Lower lobe of right lung (tissue), 2 donors: ENCODE measurements around the gene CEMIP. TPM values are rescaled to one million over a fixed set of nuclear protein-coding genes. Genes with fewer than 3 reads are reported as not detected.

ENCODE experiments used
- ATAC-seq, 2 donors: fragments of 200-7000 bp; cut with Tn5 transposase; one replicate each; pipeline ENCODE4 v1.9.1; 2020 to 2022; ENCODE audit warnings: mild to moderate bottlenecking in 2 of 2, moderate library complexity in 2 of 2
- DNase-seq: peaks from one replicate; pipeline ENCODE4 v3.0.0-alpha.2; 2020
- H3K27ac ChIP-seq: fragments of 200-600 bp; one replicate; pipeline ENCODE4 v1.8.0; 2022
- H3K27me3 ChIP-seq: fragments of 200-600 bp; one replicate; pipeline ENCODE4 v1.8.0; 2022; ENCODE audit warnings: low read depth
- H3K36me3 ChIP-seq: fragments of 200-600 bp; one replicate; pipeline ENCODE4 v1.8.0; 2022; ENCODE audit warnings: mild to moderate bottlenecking
- H3K4me1 ChIP-seq: fragments of 200-600 bp; one replicate; pipeline ENCODE4 v1.8.0; 2022
- H3K4me3 ChIP-seq: fragments of 200-600 bp; one replicate; pipeline ENCODE4 v1.8.0; 2022; ENCODE audit warnings: mild to moderate bottlenecking
- H3K9me3 ChIP-seq: fragments of 200-600 bp; one replicate; pipeline ENCODE4 v1.8.0; 2022
- intact Hi-C: fragments of 100-400 bp; cut with DNase I; formaldehyde crosslinking; loops from one replicate; pipeline ENCODE4 v1.11.0; 2022
- total RNA-seq: library from RNA; stranded (reverse); fragmentation: NEBNext Ultra II Directional; extraction: Animal tissue kit (Norgen Biotek cat#: 25700); gene quantifications from one replicate; pipeline ENCODE4 v1.2.1, GENCODE V29; 2021
- TF ChIP-seq, protein P1 (sequence below): fragments of 200-600 bp; IDR thresholded peaks from one replicate; pipeline ENCODE4 v1.8.0; 2022; ENCODE audit warnings: antibody characterized with exemption, mild to moderate bottlenecking
- donor health status: DM: no; HTN: yes; CAD: no; lungs with severe emphysema.

Gene CEMIP
- total RNA-seq, 1 donor from 2014 or later, result 7.3 TPM

DNA sequence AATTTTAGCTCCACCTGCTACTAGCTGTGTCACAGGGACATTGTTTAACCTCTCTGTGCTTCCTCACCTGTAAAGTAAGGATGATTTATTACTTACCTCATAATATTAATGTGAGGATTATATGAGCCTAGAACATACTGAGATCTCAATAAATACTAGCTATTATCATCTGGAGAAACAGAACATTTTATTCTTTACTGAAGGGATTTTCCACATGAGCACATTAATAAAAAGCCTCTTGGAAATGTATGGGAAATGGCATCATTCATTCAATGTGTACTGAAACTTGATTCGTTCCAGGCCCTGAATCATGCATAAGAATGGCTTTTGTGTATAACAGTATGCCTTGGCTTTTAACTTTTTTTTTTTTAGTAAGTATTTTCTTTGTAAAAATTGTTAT, 11.0 kb upstream of the CEMIP start:
- no peak for ATAC-seq
- Histone ChIP-seq H3K27ac (no peak overlapping the region), H3K4me1 (no peaks in the 10 kb centered on the region), H3K4me3 (no peak overlapping the region), H3K27me3 (no peaks in the 10 kb centered on the region), H3K9me3 (no peaks in the 10 kb centered on the region), H3K36me3 (no peaks in the 10 kb centered on the region)
- intact Hi-C loops, result no loop called here
- no peak for DNase-seq
- TF ChIP-seq, protein P1, sequence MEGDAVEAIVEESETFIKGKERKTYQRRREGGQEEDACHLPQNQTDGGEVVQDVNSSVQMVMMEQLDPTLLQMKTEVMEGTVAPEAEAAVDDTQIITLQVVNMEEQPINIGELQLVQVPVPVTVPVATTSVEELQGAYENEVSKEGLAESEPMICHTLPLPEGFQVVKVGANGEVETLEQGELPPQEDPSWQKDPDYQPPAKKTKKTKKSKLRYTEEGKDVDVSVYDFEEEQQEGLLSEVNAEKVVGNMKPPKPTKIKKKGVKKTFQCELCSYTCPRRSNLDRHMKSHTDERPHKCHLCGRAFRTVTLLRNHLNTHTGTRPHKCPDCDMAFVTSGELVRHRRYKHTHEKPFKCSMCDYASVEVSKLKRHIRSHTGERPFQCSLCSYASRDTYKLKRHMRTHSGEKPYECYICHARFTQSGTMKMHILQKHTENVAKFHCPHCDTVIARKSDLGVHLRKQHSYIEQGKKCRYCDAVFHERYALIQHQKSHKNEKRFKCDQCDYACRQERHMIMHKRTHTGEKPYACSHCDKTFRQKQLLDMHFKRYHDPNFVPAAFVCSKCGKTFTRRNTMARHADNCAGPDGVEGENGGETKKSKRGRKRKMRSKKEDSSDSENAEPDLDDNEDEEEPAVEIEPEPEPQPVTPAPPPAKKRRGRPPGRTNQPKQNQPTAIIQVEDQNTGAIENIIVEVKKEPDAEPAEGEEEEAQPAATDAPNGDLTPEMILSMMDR, result no peak

DNA sequence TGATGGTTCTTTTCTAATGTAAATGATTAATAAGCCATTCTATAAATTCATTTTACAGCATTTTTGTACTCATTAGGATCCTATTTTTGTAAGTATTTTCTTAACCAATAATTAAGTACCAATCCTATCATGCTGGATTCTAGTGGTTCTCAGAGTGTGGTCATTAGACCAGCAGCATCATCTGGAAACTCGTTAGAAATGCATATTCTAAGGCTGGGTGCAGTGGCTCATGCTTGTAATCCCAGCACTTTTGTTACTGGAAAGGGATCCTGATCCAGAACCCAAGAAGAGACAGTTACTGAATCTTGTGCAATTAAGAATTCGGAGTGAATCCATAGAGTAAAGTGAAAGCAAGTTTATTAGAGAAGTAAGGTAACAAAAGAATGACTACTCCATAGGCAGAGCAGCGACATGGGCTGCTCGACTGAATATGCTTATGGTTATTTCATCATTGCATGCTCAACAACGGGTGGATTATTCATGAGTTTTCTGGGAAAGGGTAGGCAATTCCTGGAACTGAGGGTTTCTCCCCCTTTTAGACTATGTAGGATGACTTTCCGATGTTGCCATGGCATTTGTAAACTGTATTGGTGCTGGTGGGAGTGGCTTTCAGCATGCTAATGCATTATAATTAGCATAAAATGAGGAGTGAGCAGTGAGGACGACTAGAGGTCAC, 9.9 kb upstream of the CEMIP start:
- no peaks in the 10 kb centered on the region for H3K9me3 ChIP-seq
- ATAC-seq, result no peak
- no peak overlapping the region for H3K4me3 ChIP-seq
- TF ChIP-seq, protein P1, result no peak
- no peak for DNase-seq
- H3K4me1 ChIP-seq, result no peaks in the 10 kb centered on the region
- no peak overlapping the region for H3K27ac ChIP-seq
- H3K36me3 ChIP-seq, result no peaks in the 10 kb centered on the region
- H3K27me3 ChIP-seq, result no peaks in the 10 kb centered on the region
- intact Hi-C loops, result no loop called here

DNA sequence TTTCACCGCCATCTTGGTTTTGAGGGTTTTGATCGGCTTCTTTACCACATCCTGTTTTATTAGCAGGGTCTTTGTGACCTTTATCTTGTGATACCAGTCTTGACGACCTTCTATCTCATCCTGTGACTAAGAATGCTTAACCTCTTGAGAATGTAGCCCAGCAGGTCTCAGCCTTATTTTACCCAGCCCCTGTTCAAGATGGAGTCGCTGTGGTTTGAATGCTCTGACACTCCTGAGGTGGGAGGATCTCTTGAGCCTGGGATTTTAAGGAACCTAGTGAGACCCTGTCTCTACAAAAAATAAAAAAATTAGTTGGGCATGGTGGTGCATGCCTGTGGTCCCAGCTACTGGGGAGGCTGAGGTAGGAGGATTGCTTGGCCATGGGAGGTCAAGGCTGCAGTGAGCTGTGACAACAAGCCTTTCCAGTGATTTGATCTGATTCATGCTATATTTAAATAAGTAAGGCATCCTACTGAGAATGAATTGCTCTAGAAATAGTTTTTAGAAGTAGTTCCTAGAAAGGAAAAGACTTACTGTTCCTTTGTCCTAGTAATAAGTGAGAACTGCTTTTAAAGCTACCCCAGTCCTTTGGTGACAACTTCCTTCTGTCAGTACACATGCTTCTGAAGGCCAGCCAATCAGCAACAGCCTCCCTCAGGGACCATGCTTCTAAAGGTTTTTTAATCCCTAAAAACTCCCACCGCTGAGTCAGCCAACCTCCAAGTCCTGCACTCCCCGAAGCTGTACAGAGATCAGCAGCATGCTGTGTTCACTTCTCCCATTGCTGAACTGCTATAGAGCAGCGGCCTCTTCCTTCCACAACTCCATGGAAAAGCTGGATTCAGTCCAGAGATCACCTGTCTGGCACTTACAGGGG, 9.1 kb upstream of the CEMIP start:
- H3K4me3 ChIP-seq, result no peak overlapping the region
- no peaks in the 10 kb centered on the region for H3K27me3 ChIP-seq
- H3K9me3 ChIP-seq, result no peaks in the 10 kb centered on the region
- no peak overlapping the region for H3K27ac ChIP-seq
- H3K36me3 ChIP-seq, result no peaks in the 10 kb centered on the region
- no peaks in the 10 kb centered on the region for H3K4me1 ChIP-seq
- DNase-seq, result no peak
- TF ChIP-seq, protein P1, result no peak
- intact Hi-C loops, result loop anchor here (10.0 kb wide), 1 partner anchor 315 kb away; no protein-coding TSS in a partner anchor
- ATAC-seq, result no peak

DNA sequence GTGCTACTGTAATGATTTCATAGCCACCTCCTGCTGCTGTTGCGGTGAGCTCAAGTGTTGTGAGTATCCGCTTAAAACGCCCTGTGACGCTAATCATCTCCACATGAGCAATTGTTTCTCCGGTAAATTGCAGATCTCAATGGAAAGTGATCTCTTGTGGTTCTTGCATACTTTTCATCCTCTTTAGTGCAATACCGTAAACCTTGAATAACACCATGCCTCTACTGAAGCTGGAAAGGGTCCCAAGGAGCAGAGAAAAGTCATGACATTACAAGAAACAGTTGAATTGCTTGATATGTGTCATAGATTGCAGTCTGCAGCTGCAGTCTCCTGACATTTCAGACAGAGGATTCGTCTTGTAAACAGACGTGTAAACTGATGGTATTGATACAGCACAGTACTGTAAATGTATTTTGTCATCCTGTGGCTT, 6.0 kb upstream of the CEMIP start:
- H3K4me1 ChIP-seq, result peaks cover 22% of the 10 kb centered on the region
- intact Hi-C loops, result loop anchor here (10.0 kb wide), 1 partner anchor 318 kb away; no protein-coding TSS in a partner anchor
- ATAC-seq (no peak), DNase-seq (no peak)
- no peak overlapping the region for H3K4me3 ChIP-seq
- no peaks in the 10 kb centered on the region for H3K9me3 ChIP-seq
- H3K27ac ChIP-seq, result no peak overlapping the region
- no peaks in the 10 kb centered on the region for H3K27me3 ChIP-seq
- TF ChIP-seq, protein P1, result no peak
- H3K36me3 ChIP-seq, result no peaks in the 10 kb centered on the region

DNA sequence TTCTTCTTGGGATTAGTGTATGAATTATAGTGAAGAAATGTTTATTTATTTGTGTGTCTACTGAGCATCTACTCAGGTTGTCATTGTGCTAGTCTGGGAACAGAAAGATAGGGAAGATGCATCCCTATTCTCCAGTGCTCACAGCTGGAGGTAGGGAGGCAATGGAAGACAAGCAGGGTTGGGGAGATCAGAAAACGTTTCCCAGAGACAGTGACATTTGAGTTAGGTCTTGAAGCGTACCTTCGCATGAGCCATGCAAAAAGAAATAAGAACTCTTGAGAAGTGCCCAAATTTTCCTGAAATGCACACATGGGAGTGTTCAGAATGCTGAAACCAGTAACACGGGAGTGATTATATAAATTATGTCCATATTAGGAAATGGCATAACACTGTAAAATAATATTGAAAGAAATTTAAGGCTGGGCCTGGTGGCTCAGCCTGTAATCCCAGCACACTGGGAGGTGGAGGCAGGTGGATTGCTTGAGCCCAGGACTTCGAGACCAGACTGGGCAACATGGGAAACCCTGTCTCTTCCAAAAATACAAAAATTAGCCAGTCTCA, 5.3 kb upstream of the CEMIP start:
- Histone ChIP-seq H3K4me1 (peaks cover 29% of the 10 kb centered on the region), H3K4me3 (no peak overlapping the region), H3K27ac (no peak overlapping the region), H3K9me3 (no peaks in the 10 kb centered on the region), H3K36me3 (no peaks in the 10 kb centered on the region), H3K27me3 (peaks cover 2% of the 10 kb centered on the region)
- TF ChIP-seq, protein P1, result no peak
- DNase-seq (no peak), ATAC-seq (no peak)
- intact Hi-C loops, result loop anchor here (10.0 kb wide), 1 partner anchor 319 kb away; no protein-coding TSS in a partner anchor
